ENCODE results near the gene ARIH2. TPM values are rescaled to one million over a fixed set of nuclear protein-coding genes. Genes with fewer than 3 reads are reported as not detected.

Gene ARIH2
- total and polyA plus RNA-seq, 7 donors = 59.5 to 163 (median 110) TPM

- no peaks in the 10 kb centered on the region for H3K9me3 ChIP-seq
- H3K27ac ChIP-seq = no peak overlapping the region
- no peak for TF ChIP-seq CTCF (IDR thresholded peaks at IDR 0.05)
- WGBS, 3 donors = 48 to 67% (median 50%) methylated on average over 5 of the region's 5 CpGs
- no peak overlapping the region for H3K4me3 ChIP-seq
- peaks cover 58% of the 10 kb centered on the region for H3K4me1 ChIP-seq
- intact Hi-C loops (cut with DNase I) = no loop called here
- ATAC-seq (no peak), DNase-seq (no peak)
- peaks cover 5 to 53% of the 10 kb centered on the region in 2 donors for H3K36me3 ChIP-seq (ENCODE audit: insufficient read depth in 1 of 2, low read depth in 1 of 2)
- H3K27me3 ChIP-seq (ENCODE audit: insufficient read depth in 3 of 3, low read length in 2 of 3) = no peaks in the 10 kb centered on the region
Measured at GRCh38 chr3:49024449-49024848, 105.8 kb downstream of the ARIH2 start.

- 45 to 51% (median 46%) methylated on average over 13 of the region's 13 CpGs for WGBS, 3 donors
- no peaks in the 10 kb centered on the region for H3K9me3 ChIP-seq
- H3K4me1 ChIP-seq = peaks cover 52% of the 10 kb centered on the region
- H3K27ac ChIP-seq = no peak overlapping the region
- H3K4me3 ChIP-seq = no peak overlapping the region
- TF ChIP-seq CTCF (IDR thresholded peaks at IDR 0.05) = no peak
- H3K27me3 ChIP-seq (ENCODE audit: insufficient read depth in 3 of 3, low read length in 2 of 3) = no peaks in the 10 kb centered on the region
- intact Hi-C loops (cut with DNase I) = no loop called here
- DNase-seq = peak in 1 of 2 donors; percentile 50
- peaks cover 5 to 58% of the 10 kb centered on the region in 2 donors for H3K36me3 ChIP-seq (ENCODE audit: insufficient read depth in 1 of 2, low read depth in 1 of 2)
- no peak for ATAC-seq
Measured at GRCh38 chr3:49025005-49025792, 106.6 kb downstream of the ARIH2 start.

GRCh38 chr3:49025793-49026520 lies 107.3 kb downstream of the ARIH2 start:
- Histone ChIP-seq H3K9me3 (no peaks in the 10 kb centered on the region), H3K4me1 (peaks cover 48% of the 10 kb centered on the region), H3K36me3 (ENCODE audit: insufficient read depth in 1 of 2, low read depth in 1 of 2) (peaks cover 5 to 65% of the 10 kb centered on the region in 2 donors), H3K27ac (peak overlapping the region; percentile 48), H3K4me3 (no peak overlapping the region), H3K27me3 (ENCODE audit: insufficient read depth in 3 of 3, low read length in 2 of 3) (no peaks in the 10 kb centered on the region)
- intact Hi-C loops (cut with DNase I) = no loop called here
- ATAC-seq (no peak), DNase-seq (peak in 1 of 2 donors; percentile 48)
- no peak for TF ChIP-seq CTCF (IDR thresholded peaks at IDR 0.05)
- WGBS, 3 donors = 67 to 87% (median 72%) methylated on average over 8 of the region's 8 CpGs

- peak overlapping the region; percentile 48 for H3K27ac ChIP-seq
- H3K36me3 ChIP-seq (ENCODE audit: insufficient read depth in 1 of 2, low read depth in 1 of 2) = peaks cover 7 to 71% of the 10 kb centered on the region in 2 donors
- intact Hi-C loops (cut with DNase I) = no loop called here
- H3K4me1 ChIP-seq = peaks cover 48% of the 10 kb centered on the region
- no peak for TF ChIP-seq CTCF (IDR thresholded peaks at IDR 0.05)
- no peak overlapping the region for H3K4me3 ChIP-seq
- no peaks in the 10 kb centered on the region for H3K9me3 ChIP-seq
- no peaks in the 10 kb centered on the region for H3K27me3 ChIP-seq (ENCODE audit: insufficient read depth in 3 of 3, low read length in 2 of 3)
- DNase-seq = no peak
- no peak for ATAC-seq
- 43 to 73% (median 56%) methylated on average over 3 of the region's 3 CpGs for WGBS, 3 donors
Measured at GRCh38 chr3:49026536-49026935, 107.9 kb downstream of the ARIH2 start.
